ENCODE results near the gene PPT2.

DNA sequence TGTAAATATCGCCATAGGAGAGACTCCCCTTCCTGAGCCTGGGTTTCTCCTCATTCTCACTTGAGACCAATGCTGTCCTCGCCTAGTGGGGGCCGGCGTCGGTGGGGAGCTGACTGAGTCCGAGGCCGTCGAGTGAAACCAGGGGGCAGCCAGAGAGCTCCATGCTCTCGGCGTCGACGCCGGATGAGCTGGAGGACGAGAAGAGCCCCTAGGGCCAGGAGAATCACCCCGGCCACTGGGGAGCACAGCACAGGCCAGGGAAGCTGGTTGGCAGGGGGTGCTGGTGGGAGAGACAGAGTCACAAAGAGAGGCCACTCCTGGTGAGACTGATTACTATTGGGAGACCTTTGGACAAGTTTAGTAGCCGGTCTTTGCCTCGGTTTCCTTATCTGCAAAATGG, 44.9 kb downstream of the PPT2 start:
- TF ChIP-seq, protein P1, sequence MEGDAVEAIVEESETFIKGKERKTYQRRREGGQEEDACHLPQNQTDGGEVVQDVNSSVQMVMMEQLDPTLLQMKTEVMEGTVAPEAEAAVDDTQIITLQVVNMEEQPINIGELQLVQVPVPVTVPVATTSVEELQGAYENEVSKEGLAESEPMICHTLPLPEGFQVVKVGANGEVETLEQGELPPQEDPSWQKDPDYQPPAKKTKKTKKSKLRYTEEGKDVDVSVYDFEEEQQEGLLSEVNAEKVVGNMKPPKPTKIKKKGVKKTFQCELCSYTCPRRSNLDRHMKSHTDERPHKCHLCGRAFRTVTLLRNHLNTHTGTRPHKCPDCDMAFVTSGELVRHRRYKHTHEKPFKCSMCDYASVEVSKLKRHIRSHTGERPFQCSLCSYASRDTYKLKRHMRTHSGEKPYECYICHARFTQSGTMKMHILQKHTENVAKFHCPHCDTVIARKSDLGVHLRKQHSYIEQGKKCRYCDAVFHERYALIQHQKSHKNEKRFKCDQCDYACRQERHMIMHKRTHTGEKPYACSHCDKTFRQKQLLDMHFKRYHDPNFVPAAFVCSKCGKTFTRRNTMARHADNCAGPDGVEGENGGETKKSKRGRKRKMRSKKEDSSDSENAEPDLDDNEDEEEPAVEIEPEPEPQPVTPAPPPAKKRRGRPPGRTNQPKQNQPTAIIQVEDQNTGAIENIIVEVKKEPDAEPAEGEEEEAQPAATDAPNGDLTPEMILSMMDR (conservative IDR thresholded peaks at IDR 0.05; ENCODE audit: low read depth, low read length) = no peak
- no peak for TF ChIP-seq EZH2 (IDR thresholded peaks at IDR 0.05; ENCODE audit: borderline replicate concordance, low read depth, low read length, poor library complexity, severe bottlenecking)
